Neural progenitor cell (in vitro differentiated cells): Measurements from ENCODE around the gene GRID1.

Experiments used
- EZH2 ChIP-seq: fragments of 200-600 bp; sonication (generic); IDR thresholded peaks from 2 replicates; pipeline ENCODE4 v1.6.1; 2017; ENCODE audit warnings: antibody characterized with exemption, mild to moderate bottlenecking, moderate library complexity
- EZH2phosphoT487 ChIP-seq: fragments of 200-600 bp; sonication (generic); IDR thresholded peaks from 2 replicates; pipeline ENCODE4 v1.6.1; 2017; ENCODE audit warnings: antibody characterized with exemption
- TF ChIP-seq, protein P1 (sequence below): fragments of 200-600 bp; sonication (generic); IDR thresholded peaks from 2 replicates; pipeline ENCODE4 v1.5.1; 2017; ENCODE audit warnings: antibody characterized with exemption, mild to moderate bottlenecking

DNA sequence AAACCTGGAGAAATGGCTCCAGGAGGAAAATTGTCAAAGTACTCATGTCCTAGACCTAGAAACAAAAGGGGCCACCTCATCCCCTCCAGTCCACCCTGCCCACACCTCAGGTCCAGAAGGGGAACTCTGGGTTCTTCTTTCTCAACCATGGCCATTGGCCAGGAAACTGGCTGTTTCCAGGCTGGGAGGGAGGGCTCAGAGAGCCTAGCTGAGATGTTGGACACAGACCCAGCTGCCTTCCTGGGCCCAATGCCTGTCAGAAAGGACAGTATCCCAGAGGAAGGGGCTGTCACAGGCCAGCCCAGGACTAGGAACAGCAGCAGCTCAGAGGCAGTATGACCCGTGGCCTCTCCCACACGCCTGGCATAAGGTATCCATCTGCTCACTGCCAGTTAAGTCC lies 9.6 kb downstream of the GRID1 start:
- TF ChIP-seq, protein P1, sequence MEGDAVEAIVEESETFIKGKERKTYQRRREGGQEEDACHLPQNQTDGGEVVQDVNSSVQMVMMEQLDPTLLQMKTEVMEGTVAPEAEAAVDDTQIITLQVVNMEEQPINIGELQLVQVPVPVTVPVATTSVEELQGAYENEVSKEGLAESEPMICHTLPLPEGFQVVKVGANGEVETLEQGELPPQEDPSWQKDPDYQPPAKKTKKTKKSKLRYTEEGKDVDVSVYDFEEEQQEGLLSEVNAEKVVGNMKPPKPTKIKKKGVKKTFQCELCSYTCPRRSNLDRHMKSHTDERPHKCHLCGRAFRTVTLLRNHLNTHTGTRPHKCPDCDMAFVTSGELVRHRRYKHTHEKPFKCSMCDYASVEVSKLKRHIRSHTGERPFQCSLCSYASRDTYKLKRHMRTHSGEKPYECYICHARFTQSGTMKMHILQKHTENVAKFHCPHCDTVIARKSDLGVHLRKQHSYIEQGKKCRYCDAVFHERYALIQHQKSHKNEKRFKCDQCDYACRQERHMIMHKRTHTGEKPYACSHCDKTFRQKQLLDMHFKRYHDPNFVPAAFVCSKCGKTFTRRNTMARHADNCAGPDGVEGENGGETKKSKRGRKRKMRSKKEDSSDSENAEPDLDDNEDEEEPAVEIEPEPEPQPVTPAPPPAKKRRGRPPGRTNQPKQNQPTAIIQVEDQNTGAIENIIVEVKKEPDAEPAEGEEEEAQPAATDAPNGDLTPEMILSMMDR: no peak
- TF ChIP-seq EZH2 (no peak), EZH2phosphoT487 (no peak)
